ENCODE results near the gene ULK4.

The ULK4 gene

GRCh38 chr3:41241161-41241560 is 720.7 kb downstream of the ULK4 start:
- Histone ChIP-seq H3K9ac (ENCODE audit: low read length) (no peak overlapping the region), H3F3A (ENCODE audit: insufficient read depth) (peaks cover 7% of the 10 kb centered on the region; the same call in 1 of the 2 replicates), H3K27ac (ENCODE audit: low read depth, low read length) (no peak overlapping the region), H3K36me3 (ENCODE audit: low read length) (peaks cover 35% of the 10 kb centered on the region), H3K27me3 (ENCODE audit: low read length) (no peaks in the 10 kb centered on the region), H3K9me2 (replicated peaks; ENCODE audit: insufficient read depth, low read length) (no peaks in the 10 kb centered on the region), H3K9me3 (ENCODE audit: insufficient read depth, low read length) (no peaks in the 10 kb centered on the region), H3K4me3 (ENCODE audit: insufficient read depth, low read length, poor library complexity, severe bottlenecking) (no peak overlapping the region), H3K4me2 (ENCODE audit: low read depth, low read length, poor library complexity, severe bottlenecking) (no peak overlapping the region), H4K20me1 (ENCODE audit: low read depth, low read length) (no peaks in the 10 kb centered on the region; the same call in 1 of the 2 replicates), H2AFZ (ENCODE audit: low read depth, low read length, severe bottlenecking) (no peak overlapping the region), H3K79me2 (ENCODE audit: insufficient read depth, low read length) (no peaks in the 10 kb centered on the region)
- TF ChIP-seq EZH2phosphoT487 (conservative IDR thresholded peaks at IDR 0.05; ENCODE audit: low read length) (no peak), CTCF (IDR thresholded peaks at IDR 0.05; ENCODE audit: insufficient read depth, low read length, poor library complexity, severe bottlenecking) (no peak)

- no peak for TF ChIP-seq CTCF (IDR thresholded peaks at IDR 0.05; ENCODE audit: insufficient read depth, low read length, poor library complexity, severe bottlenecking)
- TF ChIP-seq EZH2phosphoT487 (conservative IDR thresholded peaks at IDR 0.05; ENCODE audit: low read length) = no peak
- H4K20me1 ChIP-seq (ENCODE audit: low read depth, low read length) = no peaks in the 10 kb centered on the region; the same call in 1 of the 2 replicates
These were observed 722.3 kb downstream of the ULK4 start for GRCh38 chr3:41239587-41239986.

GRCh38 chr3:41237907-41238306 is 724.0 kb downstream of the ULK4 start:
- H3K4me3 ChIP-seq (ENCODE audit: insufficient read depth, low read length, poor library complexity, severe bottlenecking) = no peak overlapping the region
- H3K9me2 ChIP-seq (replicated peaks; ENCODE audit: insufficient read depth, low read length) = no peaks in the 10 kb centered on the region
- H4K20me1 ChIP-seq (ENCODE audit: low read depth, low read length) = no peaks in the 10 kb centered on the region; the same call in 1 of the 2 replicates
- no peak overlapping the region for H3K4me2 ChIP-seq (ENCODE audit: low read depth, low read length, poor library complexity, severe bottlenecking)
- no peak overlapping the region for H3K27ac ChIP-seq (ENCODE audit: low read depth, low read length)
- H3K9ac ChIP-seq (ENCODE audit: low read length) = no peak overlapping the region
- H3K79me2 ChIP-seq (ENCODE audit: insufficient read depth, low read length) = no peaks in the 10 kb centered on the region
- H3K9me3 ChIP-seq (ENCODE audit: insufficient read depth, low read length) = no peaks in the 10 kb centered on the region
- TF ChIP-seq EZH2phosphoT487 (conservative IDR thresholded peaks at IDR 0.05; ENCODE audit: low read length) (no peak), CTCF (IDR thresholded peaks at IDR 0.05; ENCODE audit: insufficient read depth, low read length, poor library complexity, severe bottlenecking) (no peak)
- H3K27me3 ChIP-seq (ENCODE audit: low read length) = no peaks in the 10 kb centered on the region
- no peak overlapping the region for H2AFZ ChIP-seq (ENCODE audit: low read depth, low read length, severe bottlenecking)
- peaks cover 7% of the 10 kb centered on the region; the same call in 1 of the 2 replicates for H3F3A ChIP-seq (ENCODE audit: insufficient read depth)
- peaks cover 67% of the 10 kb centered on the region for H3K36me3 ChIP-seq (ENCODE audit: low read length)

More at GRCh38 chr3:41239587-41239986, 722.3 kb downstream of the ULK4 start:
- H3K27ac ChIP-seq (ENCODE audit: low read depth, low read length) = no peak overlapping the region
- no peaks in the 10 kb centered on the region for H3K27me3 ChIP-seq (ENCODE audit: low read length)
- H3K36me3 ChIP-seq (ENCODE audit: low read length) = peaks cover 50% of the 10 kb centered on the region
- H3K9me2 ChIP-seq (replicated peaks; ENCODE audit: insufficient read depth, low read length) = no peaks in the 10 kb centered on the region
- no peak overlapping the region for H2AFZ ChIP-seq (ENCODE audit: low read depth, low read length, severe bottlenecking)
- H3K4me2 ChIP-seq (ENCODE audit: low read depth, low read length, poor library complexity, severe bottlenecking) = no peak overlapping the region
- H3K9me3 ChIP-seq (ENCODE audit: insufficient read depth, low read length) = no peaks in the 10 kb centered on the region
- peaks cover 7% of the 10 kb centered on the region; the same call in 1 of the 2 replicates for H3F3A ChIP-seq (ENCODE audit: insufficient read depth)
- H3K79me2 ChIP-seq (ENCODE audit: insufficient read depth, low read length) = no peaks in the 10 kb centered on the region
- H3K9ac ChIP-seq (ENCODE audit: low read length) = no peak overlapping the region
- no peak overlapping the region for H3K4me3 ChIP-seq (ENCODE audit: insufficient read depth, low read length, poor library complexity, severe bottlenecking)

Data from SU-DHL-6 (cell line).